Activated CD4-positive, alpha-beta memory T cell treated with anti-CD3 and anti-CD28 coated beads for 36 hours (primary cell): ENCODE results near the gene EGFL8. TPM values are rescaled to one million over a fixed set of nuclear protein-coding genes. Genes with fewer than 3 reads are reported as not detected.

Experiments used
- CTCF ChIA-PET: fragments of 350-600 bp; sonication (Branson Sonifier 250); formaldehyde crosslinking; loops from one replicate; lab custom pipeline; 2021; ENCODE audit warnings: antibody characterized with exemption, inconsistent platforms; lab: Charles Lee
- POLR2A ChIA-PET: fragments of 350-600 bp; sonication (Branson Sonifier 250); formaldehyde crosslinking; loops from one replicate; lab custom pipeline; 2021; ENCODE audit warnings: antibody characterized with exemption; lab: Charles Lee
- DNase-seq: peaks from one replicate; pipeline ENCODE4 v3.0.0-alpha.2; 2020
- H3K27ac Mint-ChIP-seq: one replicate; pipeline ENCODE4 v1.8.0; 2021; ENCODE audit warnings: mixed read lengths
- H3K27me3 Mint-ChIP-seq: one replicate; pipeline ENCODE4 v1.8.0; 2021; ENCODE audit warnings: mixed read lengths
- H3K36me3 Mint-ChIP-seq: one replicate; pipeline ENCODE4 v1.8.0; 2021; ENCODE audit warnings: mixed read lengths
- H3K4me1 Mint-ChIP-seq: one replicate; pipeline ENCODE4 v1.8.0; 2021; ENCODE audit warnings: low read depth, mixed read lengths
- H3K4me3 Mint-ChIP-seq: one replicate; pipeline ENCODE4 v1.8.0; 2021; ENCODE audit warnings: mild to moderate bottlenecking, mixed read lengths
- H3K9me3 Mint-ChIP-seq: one replicate; pipeline ENCODE4 v1.8.0; 2021; ENCODE audit warnings: mixed read lengths
- intact Hi-C: fragments of 100-400 bp; cut with micrococcal nuclease; formaldehyde crosslinking; loops from one replicate; pipeline ENCODE4 v1.15.1; 2023
- total RNA-seq, 2 experiments: library from RNA; stranded (reverse); gene quantifications; one replicate each; pipeline ENCODE4 v1.2.3, GENCODE V29; 2021

The EGFL8 gene
- total RNA-seq, 2 experiments from 2014 or later = 6.5 to 7.1 TPM

- H3K27ac Mint-ChIP-seq = peak overlapping the region; percentile 89
- no peaks in the 10 kb centered on the region for H3K27me3 Mint-ChIP-seq
- DNase-seq = no peak
- ChIA-PET POLR2A (interaction anchor here (1.6 to 1.7 kb wide), 2 partner anchors 15 to 66 kb away, joined by 7 to 9 read pairs; partner anchors contain the start of gene ATF6B), CTCF (interaction anchor here (1.0 to 2.5 kb wide), 5 partner anchors 8 to 70 kb away, joined by 3 to 21 read pairs (median 7); partner anchors contain the start of genes ATF6B, FKBPL and PRRT1)
- no peak overlapping the region for H3K4me3 Mint-ChIP-seq
- H3K9me3 Mint-ChIP-seq = no peaks in the 10 kb centered on the region
- intact Hi-C loops = loop anchor here (2.0 to 10.0 kb wide), 5 partner anchors 46 to 1220 kb away; partner anchors contain the start of genes CUTA, HSPA1B, LTA and PHF1
- peaks cover 14% of the 10 kb centered on the region for H3K36me3 Mint-ChIP-seq
- peaks cover 23% of the 10 kb centered on the region for H3K4me1 Mint-ChIP-seq
Observed at GRCh38 chr6:32194388-32194787, 30.0 kb downstream of the EGFL8 start.

- CTCF ChIA-PET = interaction anchor here (0.6 to 2.5 kb wide), 22 partner anchors 9 to 1141 kb away, joined by 3 to 21 read pairs (median 3); partner anchors contain the start of genes AGPAT1, ATF6B, FKBPL and HLA-DMA
- Mint-ChIP-seq H3K4me3 (peak overlapping the region; percentile 96), H3K27me3 (no peaks in the 10 kb centered on the region), H3K36me3 (peaks cover 14% of the 10 kb centered on the region), H3K9me3 (no peaks in the 10 kb centered on the region), H3K27ac (peak overlapping the region; percentile 89), H3K4me1 (peaks cover 23% of the 10 kb centered on the region)
- POLR2A ChIA-PET = interaction anchor here (1.2 to 1.7 kb wide), 5 partner anchors 16 to 67 kb away, joined by 4 to 16 read pairs (median 7); partner anchors contain the start of genes AGPAT1, ATF6B and FKBPL
- intact Hi-C loops = loop anchor here (1.0 to 10.0 kb wide), 9 partner anchors 17 to 1220 kb away; partner anchors contain the start of genes ATF6B, CUTA, HSPA1B and LTA
- peak; percentile 59 for DNase-seq
Observed at GRCh38 chr6:32194825-32195651, 30.6 kb downstream of the EGFL8 start.

DNA sequence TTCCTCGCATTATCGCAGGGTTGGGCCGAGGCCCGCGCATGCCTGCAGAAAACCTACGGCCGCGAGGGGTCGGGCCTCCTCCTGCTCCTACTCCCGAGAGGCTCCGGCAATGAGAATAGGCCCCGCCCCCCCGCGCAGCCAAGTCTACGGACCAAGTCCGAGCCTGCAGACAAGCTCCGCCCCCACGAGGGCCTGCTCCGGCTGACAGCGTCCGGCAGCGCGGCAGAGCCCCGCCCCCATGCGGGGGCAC lies 31.2 kb downstream of the EGFL8 start:
- Mint-ChIP-seq H3K4me3 (peak overlapping the region; percentile 96), H3K27me3 (no peaks in the 10 kb centered on the region), H3K9me3 (no peaks in the 10 kb centered on the region), H3K4me1 (peaks cover 23% of the 10 kb centered on the region), H3K27ac (peak overlapping the region; percentile 98), H3K36me3 (peaks cover 11% of the 10 kb centered on the region)
- peak; percentile 100 for DNase-seq
- intact Hi-C loops = loop anchor here (1.0 to 10.0 kb wide), 8 partner anchors 17 to 1219 kb away; partner anchors contain the start of genes ATF6B, CUTA, HSPA1B and LTA
- ChIA-PET CTCF (interaction anchor here (0.6 to 2.5 kb wide), 22 partner anchors 9 to 1141 kb away, joined by 3 to 21 read pairs (median 3); partner anchors contain the start of genes AGPAT1, ATF6B, FKBPL and HLA-DMA), POLR2A (interaction anchor here (1.2 to 1.7 kb wide), 5 partner anchors 16 to 68 kb away, joined by 4 to 16 read pairs (median 7); partner anchors contain the start of genes AGPAT1, ATF6B and FKBPL)

GRCh38 chr6:32195902-32196681 lies 31.7 kb downstream of the EGFL8 start:
- intact Hi-C loops = loop anchor here (1.0 to 10.0 kb wide), 8 partner anchors 18 to 1219 kb away; partner anchors contain the start of genes ATF6B, CUTA, HSPA1B and LTA
- ChIA-PET POLR2A (interaction anchor here (0.6 to 1.7 kb wide), 8 partner anchors 17 to 537 kb away, joined by 3 to 16 read pairs (median 4); partner anchors contain the start of genes AGPAT1, ATF6B and FKBPL), CTCF (interaction anchor here (0.6 to 2.5 kb wide), 20 partner anchors 10 to 1140 kb away, joined by 3 to 21 read pairs (median 4); partner anchors contain the start of genes AGPAT1, ATF6B, FKBPL and HLA-DMA)
- no peaks in the 10 kb centered on the region for H3K27me3 Mint-ChIP-seq
- no peaks in the 10 kb centered on the region for H3K9me3 Mint-ChIP-seq
- peaks cover 8% of the 10 kb centered on the region for H3K36me3 Mint-ChIP-seq
- peak; percentile 80 for DNase-seq
- H3K4me3 Mint-ChIP-seq = peak overlapping the region; percentile 96
- peaks cover 23% of the 10 kb centered on the region for H3K4me1 Mint-ChIP-seq
- peak overlapping the region; percentile 98 for H3K27ac Mint-ChIP-seq

- Mint-ChIP-seq H3K9me3 (no peaks in the 10 kb centered on the region), H3K27ac (peak overlapping the region; percentile 98), H3K4me1 (peaks cover 23% of the 10 kb centered on the region), H3K36me3 (no peaks in the 10 kb centered on the region), H3K27me3 (no peaks in the 10 kb centered on the region), H3K4me3 (peak overlapping the region; percentile 96)
- intact Hi-C loops = loop anchor here (5.0 to 10.0 kb wide), 4 partner anchors 240 to 1218 kb away; partner anchors contain the start of genes CUTA, HSPA1B, LTA and NELFE
- DNase-seq = no peak
- POLR2A ChIA-PET = interaction anchor here (0.6 to 0.9 kb wide), 4 partner anchors 21 to 538 kb away, joined by 3 read pairs; partner anchors contain the start of gene AGPAT1
- CTCF ChIA-PET = interaction anchor here (1.0 to 2.5 kb wide), 3 partner anchors 68 to 503 kb away, joined by 3 to 21 read pairs (median 3); partner anchors contain the start of genes ATF6B and FKBPL
Observed at GRCh38 chr6:32196682-32197616, 32.6 kb downstream of the EGFL8 start.

GRCh38 chr6:32198345-32198696 lies 33.9 kb downstream of the EGFL8 start:
- Mint-ChIP-seq H3K36me3 (no peaks in the 10 kb centered on the region), H3K27ac (no peak overlapping the region), H3K27me3 (no peaks in the 10 kb centered on the region), H3K4me3 (no peak overlapping the region), H3K9me3 (no peaks in the 10 kb centered on the region), H3K4me1 (peaks cover 23% of the 10 kb centered on the region)
- DNase-seq = no peak
- ChIA-PET CTCF (no interaction called here), POLR2A (no interaction called here)
- intact Hi-C loops = loop anchor here (5.0 to 10.0 kb wide), 4 partner anchors 241 to 1216 kb away; partner anchors contain the start of genes CUTA, HSPA1B, LTA and NELFE

GRCh38 chr6:32198866-32199265 lies 34.5 kb downstream of the EGFL8 start:
- CTCF ChIA-PET = no interaction called here
- Mint-ChIP-seq H3K4me3 (no peak overlapping the region), H3K4me1 (peaks cover 18% of the 10 kb centered on the region), H3K27ac (no peak overlapping the region), H3K9me3 (no peaks in the 10 kb centered on the region), H3K36me3 (no peaks in the 10 kb centered on the region), H3K27me3 (no peaks in the 10 kb centered on the region)
- POLR2A ChIA-PET = interaction anchor here (0.6 kb wide), 1 partner anchor 1644 kb away, joined by 3 read pairs; no protein-coding TSS in a partner anchor
- intact Hi-C loops = loop anchor here (5.0 to 10.0 kb wide), 4 partner anchors 242 to 1216 kb away; partner anchors contain the start of genes CUTA, HSPA1B, LTA and NELFE
- no peak for DNase-seq

- CTCF ChIA-PET = no interaction called here
- H3K4me1 Mint-ChIP-seq = peaks cover 5% of the 10 kb centered on the region
Observed at GRCh38 chr6:32200711-32201475, 36.5 kb downstream of the EGFL8 start.

DNA sequence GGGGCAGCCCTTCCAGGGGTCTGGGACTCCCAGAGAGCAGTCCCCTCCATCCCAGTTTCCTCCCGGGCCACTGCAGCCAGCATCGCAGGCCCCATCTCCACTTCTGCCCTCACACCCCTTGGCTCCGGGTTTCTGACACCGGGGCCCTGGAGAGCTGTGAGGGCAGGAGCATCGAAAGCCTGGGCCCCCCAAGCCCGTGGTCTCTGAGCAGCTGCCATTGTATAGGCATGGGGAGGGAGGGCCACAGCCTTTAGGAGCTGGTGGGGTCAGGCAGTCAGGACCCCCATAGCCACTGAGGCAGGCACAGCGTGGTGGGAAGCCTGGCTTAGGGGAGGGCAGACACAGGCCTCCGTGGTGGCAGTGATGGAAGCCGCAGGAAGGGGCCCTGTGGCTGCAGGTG lies 37.8 kb downstream of the EGFL8 start:
- Mint-ChIP-seq H3K4me1 (no peaks in the 10 kb centered on the region), H3K27ac (no peak overlapping the region), H3K4me3 (no peak overlapping the region), H3K27me3 (no peaks in the 10 kb centered on the region), H3K9me3 (no peaks in the 10 kb centered on the region), H3K36me3 (no peaks in the 10 kb centered on the region)
- ChIA-PET CTCF (no interaction called here), POLR2A (no interaction called here)
- DNase-seq = no peak
- intact Hi-C loops = no loop called here

More at GRCh38 chr6:32200711-32201475, 36.5 kb downstream of the EGFL8 start:
- no peak overlapping the region for H3K27ac Mint-ChIP-seq
- H3K27me3 Mint-ChIP-seq = no peaks in the 10 kb centered on the region
- intact Hi-C loops = no loop called here
- H3K4me3 Mint-ChIP-seq = no peak overlapping the region
- DNase-seq = no peak
- no peaks in the 10 kb centered on the region for H3K36me3 Mint-ChIP-seq
- POLR2A ChIA-PET = no interaction called here
- H3K9me3 Mint-ChIP-seq = no peaks in the 10 kb centered on the region
